Prostate gland (tissue), 2 donors: ENCODE data around the gene ABI3BP.

ENCODE experiments used
- POLR2A ChIP-seq: fragments of 450-650 bp; IDR thresholded peaks from one replicate; pipeline ENCODE4 v1.6.1; 2016; ENCODE audit warnings: antibody characterized with exemption, mild to moderate bottlenecking
- POLR2AphosphoS5 ChIP-seq: sonication (generic); formaldehyde crosslinking; IDR thresholded peaks from one replicate; pipeline ENCODE4 v1.6.1; 2017; ENCODE audit warnings: antibody characterized with exemption
- TF ChIP-seq, protein P1 (sequence below), 4 experiments: fragments of 200-600 bp in 2 of 4; fragments of 450-650 bp in 2 of 4; sonication (generic) in 2 of 4; IDR thresholded peaks; 1 replicate in 3 of 4; 2 replicates in 1 of 4; pipeline ENCODE4 v1.5.1; 2016 to 2019; ENCODE audit warnings: antibody characterized with exemption in 4 of 4, mild to moderate bottlenecking in 2 of 4, moderate library complexity in 2 of 4

DNA sequence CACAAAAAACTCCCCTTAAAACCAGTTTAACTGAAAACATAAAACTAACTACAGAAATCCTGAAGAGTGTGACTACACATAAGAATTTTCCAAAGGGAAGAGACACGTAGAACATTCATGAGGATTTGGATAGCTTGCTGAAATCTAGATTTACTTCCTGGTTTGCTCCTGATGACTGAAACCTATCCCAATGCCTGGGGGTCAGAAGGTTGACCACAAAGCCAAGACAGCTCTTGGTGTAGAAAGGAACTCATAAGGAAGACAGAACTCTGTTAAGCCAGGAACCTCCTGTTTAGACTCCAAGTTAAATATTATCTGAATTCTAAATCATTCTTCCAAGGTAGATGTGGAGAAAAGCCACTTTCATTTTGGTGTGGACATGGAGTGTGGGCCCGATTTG, 191.1 kb downstream of the ABI3BP start:
- TF ChIP-seq, protein P1, sequence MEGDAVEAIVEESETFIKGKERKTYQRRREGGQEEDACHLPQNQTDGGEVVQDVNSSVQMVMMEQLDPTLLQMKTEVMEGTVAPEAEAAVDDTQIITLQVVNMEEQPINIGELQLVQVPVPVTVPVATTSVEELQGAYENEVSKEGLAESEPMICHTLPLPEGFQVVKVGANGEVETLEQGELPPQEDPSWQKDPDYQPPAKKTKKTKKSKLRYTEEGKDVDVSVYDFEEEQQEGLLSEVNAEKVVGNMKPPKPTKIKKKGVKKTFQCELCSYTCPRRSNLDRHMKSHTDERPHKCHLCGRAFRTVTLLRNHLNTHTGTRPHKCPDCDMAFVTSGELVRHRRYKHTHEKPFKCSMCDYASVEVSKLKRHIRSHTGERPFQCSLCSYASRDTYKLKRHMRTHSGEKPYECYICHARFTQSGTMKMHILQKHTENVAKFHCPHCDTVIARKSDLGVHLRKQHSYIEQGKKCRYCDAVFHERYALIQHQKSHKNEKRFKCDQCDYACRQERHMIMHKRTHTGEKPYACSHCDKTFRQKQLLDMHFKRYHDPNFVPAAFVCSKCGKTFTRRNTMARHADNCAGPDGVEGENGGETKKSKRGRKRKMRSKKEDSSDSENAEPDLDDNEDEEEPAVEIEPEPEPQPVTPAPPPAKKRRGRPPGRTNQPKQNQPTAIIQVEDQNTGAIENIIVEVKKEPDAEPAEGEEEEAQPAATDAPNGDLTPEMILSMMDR (IDR thresholded peaks at IDR 0.05): no peak
- TF ChIP-seq POLR2A: no peak
- no peak for TF ChIP-seq POLR2AphosphoS5
